GDM1 (cell line): ENCODE results near the gene BDNF.
"Not testable (repeated sequence)": the region's sequence is repeated elsewhere in the genome, so short reads cannot be mapped to it uniquely, and the experiment has no call there.

Experiments
- DNase-seq: peaks from one replicate; lab custom pipeline; 2025; lab: John Stamatoyannopoulos, UW

The BDNF gene

DNA sequence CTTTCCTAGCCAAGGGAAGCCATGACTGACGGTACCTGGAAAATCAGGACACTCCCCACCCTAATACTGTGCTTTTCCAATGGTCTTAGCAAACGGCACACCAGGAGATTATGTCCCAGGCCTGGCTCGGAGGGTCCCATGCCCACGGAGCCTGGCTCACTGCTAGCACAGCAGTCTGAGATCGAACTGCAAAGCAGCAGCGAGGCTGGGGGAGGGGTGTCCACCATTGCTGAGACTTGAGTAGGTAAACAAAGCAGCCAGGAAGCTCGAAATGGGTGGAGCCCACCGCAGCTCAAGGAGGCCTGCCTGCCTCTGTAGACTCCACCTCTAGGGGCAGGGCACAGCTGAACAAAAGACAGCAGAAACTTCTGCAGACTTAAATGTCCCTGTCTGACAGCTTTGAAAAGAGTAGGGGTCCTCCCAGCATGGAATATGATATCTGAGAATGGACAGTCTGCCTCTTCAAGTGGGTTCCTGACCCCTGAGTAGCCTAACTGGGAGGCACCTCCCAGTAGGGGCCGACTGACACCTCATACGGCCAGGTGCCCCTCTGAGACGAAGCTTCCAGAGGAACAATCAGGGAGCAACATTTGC lies 34.6 kb downstream of the BDNF start:
- not testable (repeated sequence) for DNase-seq

DNA sequence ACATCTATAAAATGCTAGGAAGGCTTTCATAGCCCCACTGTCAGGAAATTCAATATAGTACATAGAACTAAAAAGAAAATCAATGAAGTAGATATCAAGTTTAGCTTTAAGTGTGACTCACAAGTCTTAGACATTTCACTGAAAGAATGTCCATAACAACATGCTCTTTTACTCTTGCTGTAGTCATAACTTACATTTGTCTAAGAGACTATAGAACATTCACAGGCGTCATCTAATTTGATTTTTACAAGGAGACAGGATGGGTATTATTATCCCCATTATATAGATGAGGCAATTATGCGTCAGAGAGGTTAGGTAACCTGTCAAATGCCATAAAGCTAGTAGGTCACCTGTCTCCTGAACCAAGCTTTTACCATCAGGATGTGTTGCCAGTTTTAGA lies 36.9 kb downstream of the BDNF start:
- no peak for DNase-seq

DNA sequence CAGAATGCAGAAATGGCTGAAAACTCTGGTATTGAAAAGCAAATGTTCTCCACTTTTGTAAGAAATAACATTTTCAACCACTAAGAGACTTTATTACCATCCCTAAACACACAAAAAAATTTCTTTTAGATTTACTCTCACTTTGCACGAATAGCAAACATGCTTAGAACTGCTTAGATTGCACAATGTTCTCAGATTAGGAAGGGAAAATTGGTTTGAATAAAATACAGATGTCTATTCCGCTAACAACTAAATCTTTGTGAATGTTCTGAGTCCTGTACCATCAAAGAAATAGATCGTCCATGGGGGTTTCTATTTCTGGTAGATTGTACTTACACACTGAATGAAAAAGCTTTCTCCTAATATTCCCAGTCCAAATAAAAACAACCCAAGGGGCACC lies 40.1 kb downstream of the BDNF start:
- no peak for DNase-seq

DNA sequence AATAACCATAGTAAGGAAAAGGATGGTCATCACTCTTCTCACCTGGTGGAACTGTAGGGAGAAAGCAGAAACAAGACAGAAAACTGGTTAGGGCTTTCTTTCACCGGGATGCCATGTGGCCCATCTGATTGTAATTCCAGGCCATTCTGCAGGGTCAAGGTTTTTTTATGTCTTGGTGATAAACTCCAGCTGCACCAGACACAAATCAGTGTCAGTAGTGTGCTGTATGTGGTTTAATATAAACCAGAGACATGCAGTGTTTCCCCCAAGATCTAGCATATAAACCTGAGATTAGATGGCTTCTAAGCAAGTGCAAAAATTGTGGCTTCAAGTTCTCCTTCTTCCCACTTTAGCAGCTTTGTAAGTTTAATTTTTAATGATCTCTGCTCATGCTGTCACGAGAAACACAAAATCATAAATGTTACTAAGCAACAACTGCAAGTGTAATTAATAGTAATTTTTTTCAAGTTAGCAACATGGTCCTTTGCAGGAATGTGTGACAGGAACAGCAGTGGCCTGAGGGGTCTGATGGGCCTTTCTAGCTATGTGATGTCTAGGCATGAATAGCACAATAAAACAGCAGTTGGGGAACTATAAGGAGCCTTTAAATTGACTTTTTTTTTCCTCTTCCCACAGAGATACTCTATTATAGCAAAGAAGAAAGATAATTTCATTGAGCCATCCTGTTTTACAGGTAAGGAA lies 41.6 kb downstream of the BDNF start:
- no peak for DNase-seq

DNA sequence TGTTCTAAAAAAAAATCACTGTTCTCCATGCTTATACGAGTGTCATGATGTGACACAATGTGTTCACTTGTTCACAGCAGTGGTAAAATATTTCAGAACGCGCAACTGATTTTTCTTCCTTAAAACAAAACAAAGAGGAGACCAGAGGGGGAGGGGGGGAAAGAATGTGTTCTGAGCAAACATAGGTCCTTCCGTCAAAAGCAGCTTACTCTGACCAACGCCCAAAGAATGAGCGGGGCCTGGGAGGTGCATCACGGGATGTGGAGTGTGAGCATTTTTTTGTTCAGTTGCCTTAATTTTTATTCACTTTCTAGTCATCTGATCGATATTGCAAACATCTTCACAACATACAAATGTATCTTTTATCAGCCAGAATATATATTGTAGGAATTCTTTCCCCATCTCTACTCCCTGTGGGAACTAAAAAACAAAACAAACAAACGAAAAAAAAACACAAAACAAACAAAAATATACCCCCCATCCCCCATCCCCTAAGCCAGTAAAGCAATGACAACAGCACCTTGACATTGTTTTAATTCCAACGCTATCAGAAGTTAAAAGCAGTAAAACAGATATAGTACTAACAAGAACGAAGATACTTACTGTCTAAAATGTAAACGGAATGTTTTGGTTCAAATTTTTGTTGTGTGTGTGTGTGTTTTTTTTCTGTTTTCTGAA lies 43.3 kb downstream of the BDNF start:
- DNase-seq: no peak

DNA sequence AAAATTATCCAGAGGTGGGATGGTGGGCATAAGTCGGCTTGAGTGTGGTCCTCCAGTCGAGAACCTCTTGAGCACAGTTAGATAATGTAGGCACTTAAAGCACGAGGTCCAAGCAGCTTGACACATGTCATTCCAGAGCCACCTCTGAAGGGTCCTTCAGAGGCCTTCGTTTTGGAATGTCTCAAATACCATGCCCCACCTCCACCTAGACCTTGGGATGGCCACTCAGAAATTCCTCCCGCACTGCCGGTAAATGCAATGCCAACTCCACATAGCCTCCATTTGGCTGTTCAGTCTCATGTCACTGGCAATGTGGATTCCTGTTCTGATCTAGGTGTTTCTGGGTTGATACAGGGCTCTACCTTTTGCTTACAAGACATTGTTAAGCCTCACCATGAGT lies 43.9 kb downstream of the BDNF start:
- no peak for DNase-seq

DNA sequence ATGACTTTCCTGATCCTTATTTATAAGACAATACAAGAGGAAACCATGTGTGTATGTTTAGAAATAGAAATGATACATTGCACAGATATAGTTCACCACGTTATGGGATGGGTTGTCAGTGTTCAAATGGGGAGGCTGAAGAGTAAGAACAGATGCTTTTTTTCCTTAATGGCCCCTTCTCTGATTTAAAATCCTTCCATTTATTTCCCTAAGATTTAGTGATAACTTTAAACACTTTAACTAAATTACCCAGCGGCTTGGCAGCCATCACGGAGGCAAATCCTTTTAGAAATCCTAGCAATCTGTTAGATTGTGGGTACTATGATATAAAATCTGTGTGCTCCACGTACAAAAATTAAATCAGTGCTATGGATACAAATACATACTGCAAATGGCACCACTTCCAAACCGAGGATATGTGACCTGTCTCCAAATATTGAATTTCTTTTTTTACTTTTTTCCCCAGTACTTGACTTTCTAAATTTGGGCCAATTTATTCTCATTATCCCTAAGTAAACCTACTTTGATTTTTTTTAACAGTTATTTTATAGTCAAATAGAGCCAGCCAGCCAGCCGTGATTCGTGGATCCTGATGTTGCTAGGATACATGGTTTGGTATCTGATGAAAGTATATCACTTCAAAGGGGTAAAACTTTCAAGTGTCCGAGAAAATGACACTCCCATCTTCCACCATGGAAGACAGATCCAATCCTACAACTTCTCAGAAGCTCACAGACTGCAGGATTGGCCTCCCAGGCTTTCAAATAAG lies 46.1 kb downstream of the BDNF start:
- DNase-seq: no peak

DNA sequence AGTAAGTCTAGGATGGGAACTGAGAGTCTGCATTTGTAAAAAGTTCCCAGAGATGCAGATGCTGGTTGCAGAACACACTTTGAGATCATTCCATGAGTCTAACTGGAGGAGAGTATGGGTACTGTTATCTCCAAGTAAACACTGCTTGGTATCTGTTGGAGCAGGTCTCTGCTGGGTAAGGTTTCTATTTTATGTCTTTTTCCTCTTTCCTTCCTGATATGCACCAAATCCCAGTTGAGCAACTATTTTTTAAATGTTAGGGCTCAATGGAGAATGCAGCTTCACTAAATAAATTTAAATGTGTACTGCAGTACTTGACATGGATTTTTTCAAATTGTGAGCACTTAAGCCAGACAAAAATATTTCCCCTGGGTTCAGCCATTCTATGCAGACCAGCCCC lies 48.5 kb downstream of the BDNF start:
- no peak for DNase-seq

DNA sequence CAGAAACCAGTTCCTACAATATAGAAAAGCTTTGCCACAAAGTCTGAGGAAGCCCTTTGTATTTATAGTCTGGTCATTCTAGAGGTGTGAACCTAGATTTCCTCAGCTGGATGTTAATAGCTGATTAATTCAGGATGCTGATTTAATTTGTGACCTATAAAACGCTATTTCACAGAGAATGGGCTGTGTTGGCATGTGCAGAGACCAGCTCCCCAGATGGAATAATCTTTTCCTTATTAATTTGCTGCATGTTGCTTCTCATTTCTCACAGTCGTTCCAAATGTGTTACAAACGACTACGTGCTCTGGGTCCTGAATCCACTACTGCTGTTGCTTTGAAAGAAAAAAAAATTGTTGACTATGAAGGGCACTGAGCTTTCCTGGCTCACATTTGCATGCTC lies 49.3 kb downstream of the BDNF start:
- no peak for DNase-seq

DNA sequence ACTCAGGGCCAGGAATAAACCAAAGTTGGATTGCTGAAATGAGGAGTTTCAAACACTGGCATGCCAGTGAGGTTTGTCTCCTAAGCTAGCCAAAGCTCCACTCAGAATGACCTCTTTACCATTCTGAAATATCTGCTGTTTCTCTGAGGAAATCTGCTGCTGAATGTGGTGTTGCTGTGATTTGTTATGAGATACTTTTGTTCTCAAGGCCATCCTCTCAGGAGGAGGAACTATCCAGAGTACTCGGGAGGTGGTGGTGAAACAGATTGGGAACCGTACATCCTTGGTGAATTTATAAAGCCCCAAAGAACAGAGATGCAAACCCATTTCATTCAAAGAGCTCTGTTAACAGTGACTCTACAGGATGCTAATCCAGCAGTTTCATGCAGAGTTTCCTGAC lies 50.5 kb downstream of the BDNF start:
- no peak for DNase-seq

DNA sequence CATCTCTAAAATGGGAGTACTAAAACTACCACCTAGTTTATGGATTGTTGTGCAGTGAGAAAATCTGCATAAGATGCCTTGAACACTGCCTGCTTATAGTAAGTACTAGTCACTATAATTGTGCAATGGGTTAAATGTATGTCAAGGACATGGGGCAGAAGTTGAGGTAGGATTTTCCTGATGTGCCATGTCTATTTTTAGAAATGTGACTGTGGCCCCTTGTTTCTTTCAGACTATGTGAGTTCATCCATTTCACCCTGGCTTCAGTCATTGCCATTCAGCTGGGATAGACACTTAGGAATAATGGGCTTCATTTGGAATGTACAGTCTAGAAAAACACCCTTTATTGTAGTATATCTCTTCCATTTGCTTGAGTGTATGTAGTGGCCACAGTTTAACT lies 51.4 kb downstream of the BDNF start:
- DNase-seq: no peak

DNA sequence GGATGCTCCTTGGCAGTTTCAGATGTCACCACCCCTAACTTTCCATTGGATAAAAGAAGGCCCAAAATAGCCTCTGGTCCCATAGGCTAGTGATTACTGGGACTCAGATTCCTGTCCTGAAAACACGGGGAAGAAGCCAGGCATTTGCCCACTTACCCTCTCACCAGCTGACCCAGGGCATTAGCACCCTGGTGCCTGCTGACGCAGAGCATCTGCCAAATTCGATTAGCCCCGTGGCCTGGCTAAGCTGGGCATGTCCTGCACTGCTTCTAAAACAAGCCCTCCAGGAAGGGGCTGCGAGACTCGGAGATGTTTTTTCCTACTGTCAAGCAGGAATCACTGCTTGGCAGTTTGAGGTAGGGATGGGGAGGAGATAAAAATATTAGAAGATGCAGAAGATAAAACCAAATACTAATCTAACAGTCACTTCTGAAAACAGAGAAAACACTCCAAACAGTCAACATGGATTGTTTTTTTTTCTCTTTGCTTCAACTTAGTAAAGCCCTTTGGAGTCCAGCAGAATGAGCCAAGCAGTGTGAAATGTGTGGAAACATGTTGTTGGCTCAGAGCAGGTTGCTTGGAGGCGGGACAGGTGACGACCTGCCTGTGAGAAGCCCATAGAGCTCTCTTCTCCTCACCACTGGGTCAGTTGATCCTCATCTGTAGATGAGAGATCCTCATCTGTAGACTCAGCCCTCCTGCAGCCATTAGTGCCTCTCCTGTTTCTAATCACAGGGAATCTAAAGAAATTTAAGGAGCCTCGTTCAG lies 54.0 kb downstream of the BDNF start:
- no peak for DNase-seq

DNA sequence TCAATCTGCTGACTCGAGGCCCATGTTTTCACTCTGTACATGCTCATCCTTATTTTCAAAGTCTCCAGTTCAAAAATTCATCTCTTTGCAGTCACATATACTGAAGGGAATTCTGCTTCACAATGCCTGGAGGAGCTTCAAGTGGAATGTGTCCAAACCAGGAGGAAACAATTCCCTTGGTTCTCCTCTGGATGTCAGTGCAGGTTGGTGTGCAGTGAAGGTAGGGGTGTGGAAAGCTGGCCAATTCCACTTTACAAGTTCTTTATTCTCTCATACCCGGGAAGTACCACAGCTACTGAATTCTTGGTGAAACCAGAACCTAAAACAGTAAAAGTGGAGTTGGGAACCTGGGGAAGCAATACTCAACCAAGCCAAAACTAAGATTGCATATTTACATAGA lies 57.3 kb downstream of the BDNF start:
- no peak for DNase-seq

DNA sequence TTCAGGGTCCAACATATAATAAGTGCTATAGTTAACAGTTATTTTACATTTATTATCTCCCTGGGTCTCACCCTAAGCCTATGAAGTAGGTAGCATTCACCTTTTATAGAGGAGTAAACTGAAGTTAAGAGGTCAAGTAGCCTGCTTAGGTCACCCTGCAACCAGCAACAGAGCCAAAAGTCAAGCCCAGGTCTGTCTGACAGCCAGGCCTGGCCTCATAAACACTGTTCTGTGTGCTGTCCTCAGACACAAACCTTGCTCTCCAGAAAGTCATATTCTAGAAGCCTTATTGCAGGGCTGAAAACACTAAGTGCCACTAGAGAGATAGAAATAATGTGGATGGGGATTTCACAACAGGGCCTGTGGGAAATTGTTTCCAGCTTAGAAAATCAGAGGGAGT lies 59.3 kb downstream of the BDNF start:
- no peak for DNase-seq

DNA sequence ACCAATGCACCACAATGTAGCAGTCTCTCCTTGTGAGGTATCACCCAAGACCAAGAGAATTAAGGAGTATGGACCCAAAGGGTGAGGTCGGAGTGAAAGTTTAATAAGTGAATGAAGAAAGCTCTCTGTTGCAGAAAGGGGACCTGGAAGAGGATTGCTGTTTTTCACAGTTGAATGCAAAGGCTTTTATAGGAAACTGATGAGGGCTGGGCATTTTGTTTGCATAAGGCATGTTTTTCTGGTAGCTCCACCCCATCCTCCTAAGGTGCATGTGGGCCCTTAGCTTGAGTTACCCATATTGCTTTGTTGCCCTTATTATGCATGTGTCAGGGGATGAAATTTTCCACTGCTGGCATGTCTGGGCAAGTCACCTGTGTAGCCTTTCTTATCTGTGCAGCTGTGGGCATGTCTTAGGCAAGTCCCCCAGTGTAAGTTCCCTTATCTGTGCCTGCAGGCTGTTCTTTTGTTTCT lies 64.7 kb downstream of the BDNF start:
- peak; percentile 26 for DNase-seq

DNA sequence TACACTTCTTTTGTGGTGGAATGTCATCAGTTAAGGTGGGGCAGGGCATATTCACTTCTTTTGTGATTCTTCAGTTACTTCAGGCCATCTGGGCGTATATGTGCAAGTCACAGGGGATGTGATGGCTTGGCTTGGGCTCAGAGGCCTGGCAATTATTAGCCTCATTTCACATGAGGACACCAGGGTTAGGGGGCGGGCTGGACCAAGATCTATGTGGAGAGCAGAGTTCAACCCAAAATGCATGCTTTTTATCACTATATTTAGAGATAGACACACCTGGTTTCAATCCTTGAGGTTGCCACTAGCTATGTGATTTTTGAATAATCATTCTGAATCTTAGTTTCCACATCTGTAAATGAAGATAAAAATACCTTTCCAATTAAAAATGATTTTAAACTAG lies 65.5 kb downstream of the BDNF start:
- DNase-seq: not testable (repeated sequence)

DNA sequence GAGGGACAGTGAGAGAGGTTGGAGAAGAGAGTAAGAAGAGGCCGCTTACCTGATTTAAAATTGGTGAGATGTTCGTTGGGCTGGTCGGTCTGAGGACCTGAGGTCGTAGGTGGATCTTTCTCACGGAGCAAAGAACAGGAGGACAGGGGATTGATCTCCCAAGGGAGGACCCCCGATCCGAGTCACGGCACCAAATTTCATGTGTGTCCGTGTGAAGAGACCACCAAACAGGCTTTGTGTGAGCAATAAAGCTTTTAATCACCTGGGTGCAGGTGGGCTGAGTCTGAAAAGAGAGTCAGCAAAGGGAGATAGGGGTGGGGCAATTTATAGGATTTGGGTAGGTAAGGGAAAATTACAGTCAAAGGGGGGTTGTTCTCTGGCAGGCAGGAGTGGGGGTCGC lies 66.0 kb downstream of the BDNF start:
- DNase-seq: not testable (repeated sequence)

DNA sequence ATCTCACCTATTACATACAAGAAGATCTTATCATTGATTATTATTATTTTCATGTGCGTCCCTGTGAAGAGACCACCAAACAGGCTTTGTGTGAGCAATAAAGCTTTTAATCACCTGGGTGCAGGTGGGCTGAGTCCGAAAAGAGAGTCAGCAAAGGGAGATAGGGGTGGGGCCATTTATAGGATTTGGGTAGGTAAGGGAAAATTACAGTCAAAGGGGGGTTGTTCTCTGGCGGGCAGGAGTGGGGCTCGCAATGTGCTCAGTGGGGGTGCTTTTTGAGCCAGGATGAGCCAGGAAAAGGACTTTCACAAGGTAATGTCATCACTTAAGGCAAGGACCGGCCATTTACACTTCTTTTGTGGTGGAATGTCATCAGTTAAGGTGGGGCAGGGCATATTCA lies 71.2 kb downstream of the BDNF start:
- DNase-seq: not testable (repeated sequence)

DNA sequence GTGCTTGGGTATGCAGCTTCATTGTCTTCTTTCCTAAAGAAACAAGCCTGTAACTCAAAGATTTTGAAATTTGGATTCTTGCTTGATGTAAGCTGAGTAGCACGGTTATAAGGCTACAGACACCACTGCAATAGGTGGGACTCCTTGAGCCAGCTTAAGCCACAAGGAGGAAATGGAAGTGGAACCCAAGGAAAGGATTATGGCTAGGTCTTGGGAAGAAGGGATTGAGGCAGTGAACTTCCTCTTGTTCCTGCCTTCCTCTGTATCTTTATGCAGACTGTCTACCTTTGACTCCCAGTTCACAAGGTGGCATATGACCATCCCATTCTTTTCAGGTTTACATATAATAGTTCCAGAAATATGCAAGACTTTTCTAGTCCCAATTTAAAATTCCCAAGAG lies 72.3 kb downstream of the BDNF start:
- no peak for DNase-seq

DNA sequence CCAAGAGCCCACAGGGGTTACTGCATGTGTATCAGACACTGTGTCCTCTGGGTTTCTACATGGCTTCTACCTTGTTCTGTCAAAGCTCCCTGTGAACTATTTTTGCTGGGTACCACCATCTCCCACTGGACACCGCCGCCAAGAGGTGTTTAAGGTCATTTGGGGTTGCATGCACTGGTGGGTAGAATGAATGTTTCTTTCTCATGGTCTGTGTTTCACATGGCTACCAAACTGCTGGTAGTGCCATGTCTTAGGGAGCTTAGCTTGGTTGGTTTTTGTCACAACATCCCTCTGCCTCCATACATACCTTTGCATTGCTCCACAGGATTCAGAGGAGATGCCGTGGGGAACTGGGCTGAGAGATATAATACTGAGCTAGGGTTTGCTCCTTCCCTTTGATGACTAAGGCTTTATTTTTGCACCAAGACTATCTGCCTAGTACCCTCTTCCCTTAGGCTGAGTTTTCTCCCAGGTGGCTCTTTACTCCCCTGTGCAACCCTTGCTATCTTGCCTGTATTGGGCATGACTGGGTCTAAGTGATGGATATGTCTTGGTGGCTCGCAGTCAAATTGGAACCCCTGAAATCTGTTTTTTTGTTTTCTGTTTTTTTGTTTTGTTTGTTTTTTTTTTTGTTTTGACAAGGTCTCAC lies 73.2 kb downstream of the BDNF start:
- no peak for DNase-seq

DNA sequence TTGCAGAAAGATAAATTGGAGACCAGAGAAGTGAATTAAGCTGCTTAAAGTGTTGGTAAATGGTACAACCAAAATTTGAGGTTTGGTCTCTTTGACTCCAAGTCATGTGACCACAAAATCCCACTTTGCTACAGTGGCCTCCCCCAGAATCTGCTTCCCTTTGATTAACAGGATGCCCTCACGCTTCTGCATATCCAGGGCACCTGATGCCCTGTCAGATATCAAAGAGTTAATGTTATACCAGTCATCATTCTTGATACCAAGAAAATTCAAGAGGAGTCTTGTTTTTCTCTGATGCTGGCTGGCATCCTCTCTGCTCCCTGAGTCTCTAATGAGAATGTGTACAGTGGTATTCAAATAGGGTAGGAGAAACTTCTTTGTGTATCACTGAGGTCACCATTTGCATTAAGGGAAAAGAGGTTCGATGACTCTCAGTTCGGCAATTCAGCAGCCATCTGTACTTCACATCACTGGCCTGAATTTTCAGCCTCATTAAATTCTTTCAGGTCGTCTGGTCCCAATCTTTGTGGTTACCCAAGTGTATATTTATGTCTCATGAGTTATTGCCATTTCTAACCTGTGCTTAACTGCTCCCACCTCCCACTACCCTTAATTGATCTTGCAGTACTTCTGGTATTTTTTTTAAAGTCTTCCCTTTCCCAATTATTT lies 73.9 kb downstream of the BDNF start:
- DNase-seq: no peak
